ENCODE measurements around the gene SLFN12.
A peak's percentile ranks its signal among the peaks of the same experiment; 100 is the strongest.
"Not testable (repeated sequence)": the region's sequence is repeated elsewhere in the genome, so short reads cannot be mapped to it uniquely, and the experiment has no call there.

The SLFN12 gene

GRCh38 chr17:35428229-35428628 lies 4.1 kb downstream of the SLFN12 start:
- H3K4ac ChIP-seq (ENCODE audit: low read depth, low read length) = no peak overlapping the region
- H3K23ac ChIP-seq (ENCODE audit: low read length) = no peak overlapping the region
- no peak overlapping the region for H3K27ac ChIP-seq (ENCODE audit: low read depth, low read length)
- H3K4me2 ChIP-seq (ENCODE audit: low read length) = no peak overlapping the region
- peaks cover 12% of the 10 kb centered on the region for H3K79me1 ChIP-seq (ENCODE audit: low read length)
- no peak overlapping the region for H3K18ac ChIP-seq (ENCODE audit: low read length)
- H3K4me1 ChIP-seq (ENCODE audit: control insufficient read depth in 1 of 2, insufficient read depth in 2 of 2, low read length in 2 of 2) = peaks cover 5 to 6% of the 10 kb centered on the region in 2 experiments
- no peak for DNase-seq
- H3K4me3 ChIP-seq (ENCODE audit: low read depth, low read length) = no peak overlapping the region
- H2BK12ac ChIP-seq (ENCODE audit: low read length) = no peak overlapping the region
- H3K9me3 ChIP-seq (ENCODE audit: insufficient read depth, low read depth, low read length) = no peaks in the 10 kb centered on the region
- no CpG with 5 or more reads among the region's 2 CpGs for WGBS (ENCODE audit: extremely low coverage, insufficient coverage, insufficient read length)
- no peak overlapping the region for H4K91ac ChIP-seq (ENCODE audit: low read depth, low read length)
- no peak overlapping the region for H3K9ac ChIP-seq (ENCODE audit: low read length)
- H3K27me3 ChIP-seq (ENCODE audit: insufficient read depth, low read length) = no peaks in the 10 kb centered on the region
- no peaks in the 10 kb centered on the region for H3K36me3 ChIP-seq (ENCODE audit: control insufficient read depth in 1 of 2, insufficient read depth in 2 of 2, low read length in 2 of 2)
- no peak overlapping the region for H4K12ac ChIP-seq (ENCODE audit: low read depth, low read length)
- H2BK5ac ChIP-seq (ENCODE audit: low read depth, low read length, poor library complexity) = no peak overlapping the region
- no peak overlapping the region for H2AK5ac ChIP-seq (ENCODE audit: low read length)
- no peak overlapping the region for H2AFZ ChIP-seq (ENCODE audit: insufficient read depth, low read length, poor library complexity)
- H4K8ac ChIP-seq (ENCODE audit: low read depth, low read length) = no peak overlapping the region
- H2BK120ac ChIP-seq (ENCODE audit: insufficient read depth, low read length, poor library complexity) = no peak overlapping the region
- H3K79me2 ChIP-seq (ENCODE audit: control insufficient read depth, insufficient read depth, low read length, poor library complexity) = peaks cover 4% of the 10 kb centered on the region
- H3K14ac ChIP-seq (ENCODE audit: low read length) = no peak overlapping the region

DNA sequence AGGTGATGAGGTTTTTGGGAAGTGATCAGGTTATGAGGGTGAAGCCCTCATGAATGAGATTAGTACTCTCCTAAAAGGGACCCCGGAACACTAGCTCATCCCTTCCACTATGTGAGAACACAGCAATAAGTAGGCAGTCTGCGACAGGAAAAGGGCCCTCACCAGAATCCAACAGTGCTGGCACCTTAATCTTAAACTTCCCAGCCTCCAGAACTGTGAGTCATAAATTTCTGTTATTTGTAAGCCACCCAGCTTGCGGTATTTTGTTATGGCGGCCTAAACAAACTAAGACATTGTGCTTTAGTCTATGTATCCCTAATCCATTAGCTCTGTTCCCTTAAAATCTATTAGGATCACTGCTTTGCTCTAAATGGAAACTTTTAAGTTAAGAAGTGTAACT lies 8.5 kb downstream of the SLFN12 start:
- Histone ChIP-seq H2BK12ac (ENCODE audit: low read length) (no peak overlapping the region), H3K9ac (ENCODE audit: low read length) (no peak overlapping the region), H3K9me3 (ENCODE audit: insufficient read depth, low read depth, low read length) (no peaks in the 10 kb centered on the region), H3K27me3 (ENCODE audit: insufficient read depth, low read length) (no peaks in the 10 kb centered on the region), H4K12ac (ENCODE audit: low read depth, low read length) (no peak overlapping the region), H3K23ac (ENCODE audit: low read length) (no peak overlapping the region), H3K4ac (ENCODE audit: low read depth, low read length) (no peak overlapping the region), H3K27ac (ENCODE audit: low read depth, low read length) (no peak overlapping the region), H2BK120ac (ENCODE audit: insufficient read depth, low read length, poor library complexity) (no peak overlapping the region), H2AFZ (ENCODE audit: insufficient read depth, low read length, poor library complexity) (no peak overlapping the region), H3K79me2 (ENCODE audit: control insufficient read depth, insufficient read depth, low read length, poor library complexity) (no peaks in the 10 kb centered on the region), H3K36me3 (ENCODE audit: control insufficient read depth in 1 of 2, insufficient read depth in 2 of 2, low read length in 2 of 2) (peaks cover 7% of the 10 kb centered on the region in 2 experiments), H3K4me1 (ENCODE audit: control insufficient read depth in 1 of 2, insufficient read depth in 2 of 2, low read length in 2 of 2) (no peaks in the 10 kb centered on the region), H4K91ac (ENCODE audit: low read depth, low read length) (no peak overlapping the region), H2BK5ac (ENCODE audit: low read depth, low read length, poor library complexity) (no peak overlapping the region), H4K8ac (ENCODE audit: low read depth, low read length) (no peak overlapping the region), H3K79me1 (ENCODE audit: low read length) (no peaks in the 10 kb centered on the region), H3K18ac (ENCODE audit: low read length) (no peak overlapping the region), H3K4me3 (ENCODE audit: low read depth, low read length) (no peak overlapping the region), H3K4me2 (ENCODE audit: low read length) (no peak overlapping the region), H2AK5ac (ENCODE audit: low read length) (no peak overlapping the region), H3K14ac (ENCODE audit: low read length) (no peak overlapping the region)
- DNase-seq = peak in 1 of 2 donors; percentile 10
- WGBS (ENCODE audit: extremely low coverage, insufficient coverage, insufficient read length) = no CpG with 5 or more reads among the region's 4 CpGs

GRCh38 chr17:35421069-35421468 lies 11.2 kb downstream of the SLFN12 start:
- H3K23ac ChIP-seq (ENCODE audit: low read length); H3K14ac ChIP-seq (ENCODE audit: low read length); H3K79me2 ChIP-seq (ENCODE audit: control insufficient read depth, insufficient read depth, low read length, poor library complexity); H4K8ac ChIP-seq (ENCODE audit: low read depth, low read length); H2AFZ ChIP-seq (ENCODE audit: insufficient read depth, low read length, poor library complexity); H4K12ac ChIP-seq (ENCODE audit: low read depth, low read length); H3K4me3 ChIP-seq (ENCODE audit: low read depth, low read length); H2BK120ac ChIP-seq (ENCODE audit: insufficient read depth, low read length, poor library complexity); H3K27ac ChIP-seq (ENCODE audit: low read depth, low read length); H3K4me2 ChIP-seq (ENCODE audit: low read length); H3K9ac ChIP-seq (ENCODE audit: low read length); H3K4ac ChIP-seq (ENCODE audit: low read depth, low read length); H4K91ac ChIP-seq (ENCODE audit: low read depth, low read length); H3K4me1 ChIP-seq (ENCODE audit: control insufficient read depth in 1 of 2, insufficient read depth in 2 of 2, low read length in 2 of 2); H2BK5ac ChIP-seq (ENCODE audit: low read depth, low read length, poor library complexity); H2BK12ac ChIP-seq (ENCODE audit: low read length); H2AK5ac ChIP-seq (ENCODE audit: low read length); H3K27me3 ChIP-seq (ENCODE audit: insufficient read depth, low read length); H3K79me1 ChIP-seq (ENCODE audit: low read length); H3K9me3 ChIP-seq (ENCODE audit: insufficient read depth, low read depth, low read length); H3K18ac ChIP-seq (ENCODE audit: low read length); DNase-seq: not testable (repeated sequence)
- no CpG with 5 or more reads among the region's 9 CpGs for WGBS (ENCODE audit: extremely low coverage, insufficient coverage, insufficient read length)
- H3K36me3 ChIP-seq (ENCODE audit: control insufficient read depth in 1 of 2, insufficient read depth in 2 of 2, low read length in 2 of 2) = peaks cover 8 to 10% of the 10 kb centered on the region in 2 experiments

DNA sequence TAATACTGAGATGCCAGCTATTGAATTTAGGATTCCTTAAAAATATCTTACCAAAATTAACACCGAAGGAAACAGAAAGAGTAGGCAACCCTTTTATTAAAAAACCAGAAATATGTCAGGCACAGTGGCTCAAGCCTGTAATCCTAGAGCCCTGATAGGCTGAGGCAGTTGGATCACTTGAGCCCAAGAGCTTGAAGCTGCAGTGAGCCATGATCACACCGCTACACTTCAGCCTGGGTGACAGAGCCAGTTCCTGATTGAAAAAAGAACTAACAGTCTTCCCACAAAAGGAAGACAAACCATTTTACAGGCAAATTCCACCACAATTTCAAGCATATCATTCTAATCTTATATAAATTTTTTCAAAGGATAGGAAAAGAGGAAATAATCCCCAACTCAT lies 15.6 kb downstream of the SLFN12 start:
- Histone ChIP-seq H2AK5ac (ENCODE audit: low read length) (no peak overlapping the region), H3K9ac (ENCODE audit: low read length) (no peak overlapping the region), H2BK120ac (ENCODE audit: insufficient read depth, low read length, poor library complexity) (no peak overlapping the region), H3K18ac (ENCODE audit: low read length) (no peak overlapping the region), H3K4me3 (ENCODE audit: low read depth, low read length) (no peak overlapping the region), H3K23ac (ENCODE audit: low read length) (no peak overlapping the region), H3K27ac (ENCODE audit: low read depth, low read length) (no peak overlapping the region), H4K12ac (ENCODE audit: low read depth, low read length) (no peak overlapping the region), H3K79me2 (ENCODE audit: control insufficient read depth, insufficient read depth, low read length, poor library complexity) (no peaks in the 10 kb centered on the region), H2BK5ac (ENCODE audit: low read depth, low read length, poor library complexity) (no peak overlapping the region), H3K4ac (ENCODE audit: low read depth, low read length) (no peak overlapping the region), H3K9me3 (ENCODE audit: insufficient read depth, low read depth, low read length) (no peaks in the 10 kb centered on the region), H3K4me1 (ENCODE audit: control insufficient read depth in 1 of 2, insufficient read depth in 2 of 2, low read length in 2 of 2) (no peaks in the 10 kb centered on the region), H3K4me2 (ENCODE audit: low read length) (no peak overlapping the region), H3K79me1 (ENCODE audit: low read length) (no peaks in the 10 kb centered on the region), H3K36me3 (ENCODE audit: control insufficient read depth in 1 of 2, insufficient read depth in 2 of 2, low read length in 2 of 2) (peaks cover 8 to 9% of the 10 kb centered on the region in 2 experiments), H4K91ac (ENCODE audit: low read depth, low read length) (no peak overlapping the region), H3K27me3 (ENCODE audit: insufficient read depth, low read length) (no peaks in the 10 kb centered on the region), H2BK12ac (ENCODE audit: low read length) (no peak overlapping the region), H3K14ac (ENCODE audit: low read length) (no peak overlapping the region), H2AFZ (ENCODE audit: insufficient read depth, low read length, poor library complexity) (no peak overlapping the region), H4K8ac (ENCODE audit: low read depth, low read length) (no peak overlapping the region)
- no peak for DNase-seq
- WGBS (ENCODE audit: extremely low coverage, insufficient coverage, insufficient read length) = no CpG with 5 or more reads among the region's 2 CpGs
